Prostate gland (tissue), 2 donors: ENCODE data around the gene TMEM169. TPM values are rescaled to one million over a fixed set of nuclear protein-coding genes. Genes with fewer than 3 reads are reported as not detected.
A peak's percentile ranks its signal among the peaks of the same experiment; 100 is the strongest.
"Not testable (repeated sequence)": the region's sequence is repeated elsewhere in the genome, so short reads cannot be mapped to it uniquely, and the experiment has no call there.

Experiments
- DNase-seq: peaks from one replicate; pipeline ENCODE4 v3.0.0-alpha.2; 2019; ENCODE audit warnings: low spot score
- H3K27ac ChIP-seq, 2 donors: fragments of 200-600 bp; sonication (generic); 2 replicates each; pipeline ENCODE4 v1.5.1; 2017 to 2019
- H3K27me3 ChIP-seq: fragments of 200-600 bp; sonication (generic); replicated peaks from 2 replicates; pipeline ENCODE4 v1.5.1; 2019; ENCODE audit not compliant: insufficient read depth
- H3K36me3 ChIP-seq, 2 donors: fragments of 200-600 bp; sonication (generic); 1 replicate in 1 of 2; 2 replicates in 1 of 2; pipeline versions ENCODE4 v1.5.1 to v1.8.1; 2017 to 2019
- H3K4me1 ChIP-seq: fragments of 200-600 bp; sonication (generic); replicated peaks from 2 replicates; pipeline ENCODE4 v1.5.1; 2019
- H3K4me3 ChIP-seq, 2 donors: fragments of 200-600 bp; sonication (generic); 2 replicates each; pipeline ENCODE4 v1.5.1; 2017 to 2019
- H3K9me3 ChIP-seq: fragments of 200-600 bp; sonication (generic); 2 replicates; pipeline ENCODE4 v1.5.1; 2017
- POLR2A ChIP-seq: fragments of 450-650 bp; IDR thresholded peaks from one replicate; pipeline ENCODE4 v1.6.1; 2016; ENCODE audit warnings: antibody characterized with exemption, mild to moderate bottlenecking
- POLR2AphosphoS5 ChIP-seq: sonication (generic); formaldehyde crosslinking; IDR thresholded peaks from one replicate; pipeline ENCODE4 v1.6.1; 2017; ENCODE audit warnings: antibody characterized with exemption
- WGBS: methylation state at CpG from one replicate; pipeline ENCODE4 v1.1.5; 2018; 5-methylcytosine and 5-hydroxymethylcytosine counted together
- intact Hi-C: fragments of 100-400 bp; cut with DNase I; formaldehyde crosslinking; loops from one replicate; pipeline ENCODE4 v1.14.2; 2022
- total RNA-seq, 2 donors: library from RNA; depleted of rRNA; stranded (reverse); fragments of >200 nt; gene quantifications; one replicate each; pipeline ENCODE4 v1.1.0, GENCODE V29; 2016
- TF ChIP-seq, protein P1 (sequence below), 4 experiments: fragments of 200-600 bp in 2 of 4; fragments of 450-650 bp in 2 of 4; sonication (generic) in 2 of 4; IDR thresholded peaks; 1 replicate in 3 of 4; 2 replicates in 1 of 4; pipeline ENCODE4 v1.5.1; 2016 to 2019; ENCODE audit warnings: antibody characterized with exemption in 4 of 4, mild to moderate bottlenecking in 2 of 4, moderate library complexity in 2 of 4

The TMEM169 gene
- total RNA-seq, 2 donors from 2014 or later: 0.80 to 1.1 TPM

DNA sequence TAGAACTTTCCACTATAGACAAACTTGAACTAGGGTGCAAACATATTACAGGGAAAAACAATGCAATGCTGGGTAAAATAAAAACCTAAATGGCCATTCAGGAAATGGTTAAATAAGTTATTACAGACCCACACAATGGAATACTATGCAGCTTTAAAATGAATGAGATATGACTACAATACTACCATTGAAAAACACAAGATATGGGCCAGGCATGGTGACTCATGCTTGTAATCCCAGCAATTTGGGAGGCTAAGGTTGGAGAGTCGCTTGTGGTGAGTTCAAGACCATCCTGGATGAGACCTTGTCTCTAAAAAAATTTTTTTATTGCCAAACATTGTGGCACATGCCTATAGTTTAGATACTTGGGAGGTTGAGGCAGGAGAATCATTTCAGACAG is 6.9 kb upstream of the TMEM169 start:
- no peaks in the 10 kb centered on the region for H3K36me3 ChIP-seq
- WGBS: 90% methylated on average over 1 of the region's 1 CpG
- no peak for DNase-seq
- no peak overlapping the region for H3K27ac ChIP-seq
- no peaks in the 10 kb centered on the region for H3K27me3 ChIP-seq
- H3K4me3 ChIP-seq: no peak overlapping the region
- intact Hi-C loops: no loop called here
- TF ChIP-seq POLR2A (no peak), POLR2AphosphoS5 (no peak)
- TF ChIP-seq, protein P1, sequence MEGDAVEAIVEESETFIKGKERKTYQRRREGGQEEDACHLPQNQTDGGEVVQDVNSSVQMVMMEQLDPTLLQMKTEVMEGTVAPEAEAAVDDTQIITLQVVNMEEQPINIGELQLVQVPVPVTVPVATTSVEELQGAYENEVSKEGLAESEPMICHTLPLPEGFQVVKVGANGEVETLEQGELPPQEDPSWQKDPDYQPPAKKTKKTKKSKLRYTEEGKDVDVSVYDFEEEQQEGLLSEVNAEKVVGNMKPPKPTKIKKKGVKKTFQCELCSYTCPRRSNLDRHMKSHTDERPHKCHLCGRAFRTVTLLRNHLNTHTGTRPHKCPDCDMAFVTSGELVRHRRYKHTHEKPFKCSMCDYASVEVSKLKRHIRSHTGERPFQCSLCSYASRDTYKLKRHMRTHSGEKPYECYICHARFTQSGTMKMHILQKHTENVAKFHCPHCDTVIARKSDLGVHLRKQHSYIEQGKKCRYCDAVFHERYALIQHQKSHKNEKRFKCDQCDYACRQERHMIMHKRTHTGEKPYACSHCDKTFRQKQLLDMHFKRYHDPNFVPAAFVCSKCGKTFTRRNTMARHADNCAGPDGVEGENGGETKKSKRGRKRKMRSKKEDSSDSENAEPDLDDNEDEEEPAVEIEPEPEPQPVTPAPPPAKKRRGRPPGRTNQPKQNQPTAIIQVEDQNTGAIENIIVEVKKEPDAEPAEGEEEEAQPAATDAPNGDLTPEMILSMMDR (IDR thresholded peaks at IDR 0.05): no peak
- H3K4me1 ChIP-seq: no peaks in the 10 kb centered on the region
- H3K9me3 ChIP-seq: no peaks in the 10 kb centered on the region

DNA sequence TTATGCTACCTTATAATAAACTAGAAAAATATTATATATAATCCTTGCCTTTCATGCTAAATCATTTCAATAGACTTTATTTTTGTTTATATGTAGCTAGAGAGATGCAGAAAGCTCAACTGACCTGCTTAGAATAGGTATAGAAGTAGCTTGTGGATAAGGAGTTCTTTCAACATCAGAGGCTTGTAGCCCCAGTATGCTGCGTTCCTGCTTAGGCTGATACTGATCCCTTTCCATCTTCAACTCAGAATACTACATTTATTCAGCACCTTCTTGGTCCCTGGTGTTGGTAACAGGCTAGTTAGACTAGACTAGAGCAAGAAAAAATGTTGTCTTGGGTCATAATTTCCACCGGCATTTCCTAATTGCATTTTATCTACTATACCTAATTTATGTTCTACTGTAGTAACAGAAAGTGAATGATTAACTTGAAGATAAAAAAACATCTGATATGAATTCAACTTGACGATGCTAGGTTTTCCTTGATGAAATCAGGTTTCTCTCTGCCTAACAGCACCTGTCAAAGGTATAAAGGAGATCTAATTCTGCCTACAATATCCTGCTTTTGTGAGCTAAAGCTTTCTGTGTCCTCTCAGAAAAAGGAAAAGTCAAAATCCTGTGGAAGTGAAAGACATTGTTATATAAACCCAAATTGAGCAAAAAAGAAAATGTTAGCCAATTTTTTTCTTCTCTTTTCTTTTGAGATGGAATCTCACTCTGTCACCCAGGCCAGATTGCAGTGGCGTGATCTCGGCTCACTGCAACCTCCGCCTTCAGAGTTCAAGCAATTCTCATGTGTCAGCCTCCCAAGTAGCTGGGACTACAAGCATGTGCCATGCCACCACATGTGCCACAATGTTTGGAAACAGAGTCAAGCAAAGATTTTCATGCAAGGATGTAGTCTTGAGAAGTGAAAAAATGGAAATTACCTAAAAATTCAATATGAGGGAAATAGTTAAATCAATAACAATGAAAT is 5.9 kb upstream of the TMEM169 start:
- intact Hi-C loops: no loop called here
- 78% methylated on average over 6 of the region's 6 CpGs for WGBS
- TF ChIP-seq, protein P1 (IDR thresholded peaks at IDR 0.05): no peak
- TF ChIP-seq POLR2A: no peak
- no peak for TF ChIP-seq POLR2AphosphoS5

GRCh38 chr2:216078776-216079175 is 2.9 kb upstream of the TMEM169 start:
- Histone ChIP-seq H3K36me3 (no peaks in the 10 kb centered on the region), H3K9me3 (no peaks in the 10 kb centered on the region), H3K4me1 (no peaks in the 10 kb centered on the region), H3K27ac (no peak overlapping the region), H3K4me3 (no peak overlapping the region), H3K27me3 (no peaks in the 10 kb centered on the region)
- intact Hi-C loops: no loop called here
- DNase-seq: no peak
- WGBS: 88% methylated on average over 1 of the region's 1 CpG
- TF ChIP-seq POLR2AphosphoS5 (no peak), POLR2A (no peak)
- TF ChIP-seq, protein P1 (IDR thresholded peaks at IDR 0.05): no peak

More for the DNA sequence above, 5.9 kb upstream of the TMEM169 start:
- H3K4me1 ChIP-seq: no peaks in the 10 kb centered on the region
- H3K36me3 ChIP-seq: no peaks in the 10 kb centered on the region
- H3K4me3 ChIP-seq: no peak overlapping the region
- no peak for DNase-seq
- H3K9me3 ChIP-seq: no peaks in the 10 kb centered on the region
- H3K27ac ChIP-seq: no peak overlapping the region
- no peaks in the 10 kb centered on the region for H3K27me3 ChIP-seq

DNA sequence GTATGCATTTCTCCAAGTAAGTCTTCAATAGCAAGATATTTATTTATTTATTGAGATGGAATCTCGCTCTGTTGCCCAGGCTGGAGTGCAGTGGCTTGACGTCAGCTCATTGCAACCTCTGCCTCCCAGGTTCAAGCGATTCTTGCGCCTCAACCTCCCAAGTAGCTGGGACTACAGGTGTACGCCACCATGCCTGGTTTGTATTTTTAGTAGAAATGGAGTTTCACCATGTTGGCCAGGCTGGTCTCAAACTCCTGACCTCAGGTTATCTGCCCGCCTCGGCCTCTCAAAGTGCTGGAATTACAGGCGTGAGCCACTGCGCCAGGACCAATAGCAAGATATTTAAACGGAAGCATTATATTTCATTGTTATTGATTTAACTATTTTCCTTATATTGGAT is 1.7 kb upstream of the TMEM169 start:
- H3K4me3 ChIP-seq, H3K27ac ChIP-seq, DNase-seq, H3K4me1 ChIP-seq, H3K9me3 ChIP-seq, H3K27me3 ChIP-seq, H3K36me3 ChIP-seq, intact Hi-C loops: not testable (repeated sequence)
- 96% methylated on average over 10 of the region's 10 CpGs for WGBS

GRCh38 chr2:216081012-216081411 is 707 bp upstream of the TMEM169 start:
- intact Hi-C loops: no loop called here
- 21% methylated on average over 1 of the region's 1 CpG for WGBS
- Histone ChIP-seq H3K27ac (peak overlapping the region in 1 of 2 donors; percentile 47), H3K36me3 (no peaks in the 10 kb centered on the region), H3K27me3 (no peaks in the 10 kb centered on the region), H3K9me3 (no peaks in the 10 kb centered on the region), H3K4me3 (peak overlapping the region; percentile 44 to 68), H3K4me1 (no peaks in the 10 kb centered on the region)
- TF ChIP-seq POLR2AphosphoS5 (no peak), POLR2A (no peak)
- TF ChIP-seq, protein P1 (IDR thresholded peaks at IDR 0.05): no peak
- no peak for DNase-seq
